AG09309 (cell line): ENCODE data around the gene SEL1L.
A peak's percentile ranks its signal among the peaks of the same experiment; 100 is the strongest.

Experiments
- DNase-seq: peaks from one replicate; pipeline ENCODE4 v3.0.0-alpha.2; 2010; ENCODE audit warnings: low read depth
- H3K4me3 ChIP-seq: 2 replicates; pipeline ENCODE4 v1.5.1; 2011; ENCODE audit warnings: mild to moderate bottlenecking, low read depth, low read length, moderate library complexity; ENCODE audit not compliant: control insufficient read depth
- TF ChIP-seq, protein P1 (sequence below): IDR thresholded peaks from 2 replicates; pipeline ENCODE4 v1.5.1; 2011; ENCODE audit warnings: mild to moderate bottlenecking, low read depth, low read length, inconsistent platforms; ENCODE audit not compliant: insufficient read depth, control insufficient read depth; ENCODE audit errors: missing control alignments

The SEL1L gene

DNA sequence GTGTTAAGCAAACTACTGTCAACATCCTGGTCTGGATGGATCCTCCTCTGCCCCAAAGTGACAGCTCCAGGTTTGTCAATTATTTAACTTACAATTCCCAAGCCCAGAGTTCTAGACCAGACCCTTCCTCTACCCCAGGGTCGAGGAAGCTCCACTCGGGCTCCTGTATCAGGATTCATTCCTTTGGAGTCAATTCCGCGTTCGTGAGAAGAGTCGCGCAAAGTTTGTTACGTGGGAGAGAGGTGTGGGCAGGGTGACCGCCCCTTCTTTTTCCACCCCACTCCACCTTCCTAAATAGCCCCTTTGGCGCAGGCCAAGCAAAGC, 479 bp downstream of the SEL1L start:
- TF ChIP-seq, protein P1, sequence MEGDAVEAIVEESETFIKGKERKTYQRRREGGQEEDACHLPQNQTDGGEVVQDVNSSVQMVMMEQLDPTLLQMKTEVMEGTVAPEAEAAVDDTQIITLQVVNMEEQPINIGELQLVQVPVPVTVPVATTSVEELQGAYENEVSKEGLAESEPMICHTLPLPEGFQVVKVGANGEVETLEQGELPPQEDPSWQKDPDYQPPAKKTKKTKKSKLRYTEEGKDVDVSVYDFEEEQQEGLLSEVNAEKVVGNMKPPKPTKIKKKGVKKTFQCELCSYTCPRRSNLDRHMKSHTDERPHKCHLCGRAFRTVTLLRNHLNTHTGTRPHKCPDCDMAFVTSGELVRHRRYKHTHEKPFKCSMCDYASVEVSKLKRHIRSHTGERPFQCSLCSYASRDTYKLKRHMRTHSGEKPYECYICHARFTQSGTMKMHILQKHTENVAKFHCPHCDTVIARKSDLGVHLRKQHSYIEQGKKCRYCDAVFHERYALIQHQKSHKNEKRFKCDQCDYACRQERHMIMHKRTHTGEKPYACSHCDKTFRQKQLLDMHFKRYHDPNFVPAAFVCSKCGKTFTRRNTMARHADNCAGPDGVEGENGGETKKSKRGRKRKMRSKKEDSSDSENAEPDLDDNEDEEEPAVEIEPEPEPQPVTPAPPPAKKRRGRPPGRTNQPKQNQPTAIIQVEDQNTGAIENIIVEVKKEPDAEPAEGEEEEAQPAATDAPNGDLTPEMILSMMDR = no peak
- peak overlapping the region; percentile 62 for H3K4me3 ChIP-seq
- no peak for DNase-seq

DNA sequence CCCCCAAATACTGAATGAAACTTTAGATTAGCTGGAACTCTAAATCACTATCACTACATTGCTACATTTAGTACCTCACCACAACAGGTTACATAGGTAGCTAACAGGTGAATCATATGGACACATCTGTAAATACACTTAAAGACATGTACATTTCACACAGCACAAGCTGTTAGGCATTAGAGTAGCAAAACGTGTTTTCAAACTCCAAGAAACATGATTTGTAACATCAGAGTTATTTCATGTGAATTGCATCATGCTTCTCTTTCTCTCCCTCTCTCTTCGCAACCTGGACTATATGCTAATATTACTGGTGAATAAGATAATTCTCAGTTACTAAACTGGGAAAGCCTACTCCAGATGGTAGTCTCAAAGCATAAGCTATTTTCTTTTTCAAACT, 4.3 kb downstream of the SEL1L start:
- no peak overlapping the region for H3K4me3 ChIP-seq
- TF ChIP-seq, protein P1 = no peak
- DNase-seq = peak; percentile 29

DNA sequence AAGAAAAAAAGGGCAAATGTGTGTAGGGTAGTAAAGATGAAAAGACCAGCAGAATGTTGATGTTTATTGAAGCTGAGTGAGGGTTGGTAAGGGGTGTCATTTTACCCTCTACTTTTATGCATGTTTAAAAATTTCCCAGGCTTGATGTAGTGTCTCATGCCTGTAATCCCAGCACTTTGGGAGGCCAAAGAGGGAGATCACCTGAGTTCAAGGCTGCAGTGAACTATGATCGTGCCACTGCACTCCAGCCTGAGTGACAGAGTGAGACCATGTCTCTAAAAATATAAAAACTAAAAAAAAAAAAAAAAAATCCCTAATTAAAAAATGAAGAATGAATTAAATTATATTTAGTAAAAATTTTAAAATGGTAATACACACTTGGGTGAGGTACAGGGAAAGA, 8.5 kb downstream of the SEL1L start:
- DNase-seq = no peak
- H3K4me3 ChIP-seq = no peak overlapping the region
- TF ChIP-seq, protein P1 = no peak

DNA sequence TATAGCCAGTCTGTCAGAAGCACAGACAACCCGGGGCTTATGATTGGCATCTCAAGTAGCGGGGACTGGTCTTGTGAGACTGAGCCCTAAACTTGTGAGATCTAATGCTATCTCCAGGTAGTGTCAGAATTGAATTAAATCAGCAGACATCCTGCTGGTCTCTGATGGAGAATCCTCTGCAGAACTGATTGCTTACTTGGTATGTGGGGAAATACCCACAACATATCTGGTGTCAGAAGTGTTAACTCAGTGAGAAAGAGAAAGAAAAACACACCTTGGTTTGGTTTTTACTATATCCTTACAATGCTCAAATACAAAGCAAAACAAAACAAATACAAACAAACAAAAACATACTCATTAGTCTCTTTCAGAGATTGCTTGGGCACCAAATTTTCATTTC, 10.0 kb downstream of the SEL1L start:
- TF ChIP-seq, protein P1 = no peak
- no peak for DNase-seq
- H3K4me3 ChIP-seq = no peak overlapping the region

DNA sequence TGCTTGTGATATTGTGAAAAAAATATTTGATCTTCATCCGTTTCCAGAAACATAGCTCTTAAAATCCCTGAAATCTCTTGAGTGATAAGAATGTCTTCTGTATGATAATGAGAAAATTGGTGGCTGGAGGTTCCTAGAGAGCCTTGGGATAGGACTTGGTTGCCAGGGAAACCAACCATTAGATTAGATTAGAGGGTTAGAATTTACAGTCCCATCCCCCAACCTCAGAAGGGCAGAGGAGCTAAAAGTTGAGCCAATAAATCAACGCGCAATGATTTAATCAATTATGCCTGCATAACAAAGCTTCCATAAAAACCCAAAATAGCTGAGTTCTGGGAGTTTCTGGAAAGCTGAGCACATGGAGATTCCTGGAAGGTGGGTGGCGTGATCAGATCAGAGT, 10.6 kb downstream of the SEL1L start:
- TF ChIP-seq, protein P1 = no peak
- no peak overlapping the region for H3K4me3 ChIP-seq
- no peak for DNase-seq

DNA sequence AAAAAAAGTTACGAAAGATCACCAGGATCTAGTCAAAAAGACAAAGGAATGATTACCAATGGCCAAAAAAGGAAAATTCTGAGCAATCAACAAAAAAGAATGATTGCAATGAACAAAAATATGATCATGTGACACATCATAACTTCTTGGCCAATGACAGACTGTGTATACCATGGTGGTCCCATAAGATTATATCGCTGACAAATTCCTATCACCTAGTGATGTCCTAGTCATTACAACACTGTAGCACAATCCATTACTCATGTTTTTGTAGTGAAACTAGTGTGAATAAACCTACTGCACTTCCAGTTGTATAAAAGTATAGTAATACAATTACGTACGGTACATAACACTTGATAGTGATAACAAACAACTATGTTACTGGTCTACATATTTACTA, 12.3 kb downstream of the SEL1L start:
- DNase-seq = no peak
- TF ChIP-seq, protein P1 = no peak
- no peak overlapping the region for H3K4me3 ChIP-seq

DNA sequence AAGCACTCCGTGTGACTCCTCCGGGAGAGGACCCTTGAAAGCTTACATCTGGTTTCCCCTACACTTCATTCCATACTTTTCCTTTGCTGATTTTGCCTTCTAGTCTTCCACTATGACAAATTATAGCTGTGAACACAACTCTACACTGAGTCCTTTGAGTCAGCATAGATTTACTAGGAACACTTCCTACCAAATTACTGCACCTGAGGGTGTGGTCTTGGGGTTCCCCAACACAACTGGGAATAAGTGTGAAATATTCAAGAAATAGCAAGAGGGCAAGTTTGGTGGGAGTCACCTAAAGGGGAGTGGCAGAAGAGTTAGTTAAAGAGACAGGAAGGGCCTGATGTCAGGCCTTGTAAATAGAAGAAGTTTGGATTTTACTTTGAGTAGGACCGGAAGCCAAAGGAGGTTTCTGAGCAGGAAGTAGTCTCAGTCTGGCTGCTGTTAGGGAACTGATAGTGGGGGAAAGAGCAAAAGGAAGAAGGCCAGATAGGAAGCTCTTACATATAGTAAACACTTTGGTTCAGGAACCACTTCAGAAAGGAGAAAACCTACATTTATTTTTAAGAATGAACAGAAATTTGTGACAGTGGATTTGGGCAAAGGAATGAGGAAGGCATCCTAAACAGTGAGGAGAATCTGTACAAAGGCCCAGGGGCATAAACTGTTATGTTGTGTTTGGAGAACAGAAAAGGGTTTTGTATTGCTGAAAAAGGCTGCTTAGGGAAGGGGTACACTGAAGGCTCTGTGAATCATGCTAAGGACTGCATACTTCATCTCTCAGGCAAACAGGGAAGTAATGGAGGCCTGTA, 14.2 kb downstream of the SEL1L start:
- no peak overlapping the region for H3K4me3 ChIP-seq
- DNase-seq = no peak
- TF ChIP-seq, protein P1 = no peak
